ENCODE measurements around the gene IRF2.
"Not testable (repeated sequence)": the region's sequence is repeated elsewhere in the genome, so short reads cannot be mapped to it uniquely, and the experiment has no call there.

The IRF2 gene

GRCh38 chr4:184346682-184347081, 127.7 kb downstream of the IRF2 start:
- no peak for DNase-seq (ENCODE audit: low read depth in 2 of 2)

DNA sequence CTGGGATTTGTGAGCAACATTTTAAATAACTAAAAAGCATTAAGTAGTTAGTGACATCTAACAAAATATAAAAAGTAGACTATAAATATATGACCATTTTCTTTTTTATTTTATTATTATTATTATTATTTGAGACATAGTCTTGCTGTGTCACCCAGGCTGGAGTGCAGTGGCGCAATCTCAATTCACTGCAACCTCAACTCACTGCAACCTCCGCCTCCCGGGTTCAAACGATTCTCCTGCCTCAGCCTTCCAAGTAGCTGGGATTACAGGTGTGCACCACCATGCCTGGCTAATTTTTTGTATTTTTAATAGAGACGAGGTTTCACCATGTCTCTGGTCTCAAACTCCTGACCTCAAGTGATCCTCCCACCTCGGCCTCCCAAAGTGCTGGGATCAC, 128.1 kb downstream of the IRF2 start:
- not testable (repeated sequence) for DNase-seq (ENCODE audit: low read depth in 2 of 2)

- DNase-seq (ENCODE audit: low read depth in 2 of 2) = no peak
These were observed 128.8 kb downstream of the IRF2 start for GRCh38 chr4:184345573-184345922.

DNA sequence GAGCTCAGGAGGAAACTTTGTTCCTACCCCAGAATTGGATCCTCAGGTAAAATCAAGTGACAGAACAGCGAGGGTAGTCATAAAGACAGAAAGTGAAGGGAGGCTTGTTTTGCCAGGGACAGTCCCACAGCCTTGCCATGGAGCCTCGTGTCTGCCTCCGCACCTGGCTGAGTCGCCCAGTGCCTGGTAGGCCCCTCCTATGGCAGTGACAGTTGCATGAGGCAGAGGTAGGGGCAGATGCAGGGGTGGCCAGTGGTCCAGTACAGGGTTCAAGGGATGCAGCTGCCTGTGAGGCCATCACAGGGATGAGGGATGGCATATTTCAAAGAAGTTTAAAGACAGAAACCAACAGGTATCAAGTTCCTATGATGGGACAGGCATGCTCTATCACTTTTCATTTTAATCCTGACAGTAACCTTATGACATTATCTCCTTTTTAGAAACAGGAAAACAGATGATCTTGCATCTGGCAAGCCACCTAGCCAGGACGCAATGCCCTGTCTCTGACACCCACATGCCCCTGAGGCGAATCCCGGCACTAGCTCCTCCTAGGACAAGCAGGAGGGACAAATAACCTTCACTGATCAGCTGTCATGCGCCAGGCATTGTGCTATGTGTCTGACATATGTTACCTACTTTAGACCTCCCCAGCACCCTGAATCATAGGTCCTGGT, 129.3 kb downstream of the IRF2 start:
- no peak for DNase-seq (ENCODE audit: low read depth in 2 of 2)

- DNase-seq (ENCODE audit: low read depth in 2 of 2) = no peak
These were observed 129.9 kb downstream of the IRF2 start for GRCh38 chr4:184344435-184344834.

GRCh38 chr4:184343502-184344177, 130.7 kb downstream of the IRF2 start:
- DNase-seq (ENCODE audit: low read depth in 2 of 2) = peak in 1 of 2 donors; percentile 4

GRCh38 chr4:184342857-184343237, 131.5 kb downstream of the IRF2 start:
- DNase-seq (ENCODE audit: low read depth in 2 of 2) = not testable (repeated sequence)

DNA sequence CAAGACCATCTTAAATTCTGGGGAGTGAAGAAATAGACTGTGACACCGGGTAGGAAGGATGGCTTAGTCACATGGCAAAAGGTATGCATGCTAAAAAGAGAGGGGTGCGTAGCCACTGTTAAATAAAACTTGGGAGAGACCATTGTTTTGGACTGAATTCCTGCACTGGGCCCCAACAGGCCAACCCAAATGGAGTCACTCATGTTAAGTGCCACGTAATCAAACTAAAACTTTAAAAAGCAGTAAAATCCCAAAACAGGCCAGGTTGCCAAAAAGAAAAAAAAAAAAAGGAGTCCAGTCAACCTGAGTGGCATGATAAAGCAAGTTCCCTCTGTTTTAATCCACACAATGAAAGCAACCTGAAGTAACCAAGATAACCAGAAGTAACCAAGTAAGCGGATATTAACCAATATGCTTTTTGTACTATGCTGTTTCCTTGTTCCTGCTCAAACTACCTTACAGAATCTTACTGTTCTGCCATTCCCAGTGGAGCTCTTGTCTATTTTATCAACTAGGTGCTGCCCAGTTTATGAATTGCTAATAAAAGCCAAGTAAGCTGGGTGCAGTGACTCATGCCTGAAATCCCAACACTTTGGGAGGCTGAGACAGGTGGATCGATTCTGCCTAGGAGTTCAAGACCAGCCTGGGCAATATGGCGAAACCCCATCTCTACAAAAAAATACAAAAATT, 132.0 kb downstream of the IRF2 start:
- no peak for DNase-seq (ENCODE audit: low read depth in 2 of 2)

DNA sequence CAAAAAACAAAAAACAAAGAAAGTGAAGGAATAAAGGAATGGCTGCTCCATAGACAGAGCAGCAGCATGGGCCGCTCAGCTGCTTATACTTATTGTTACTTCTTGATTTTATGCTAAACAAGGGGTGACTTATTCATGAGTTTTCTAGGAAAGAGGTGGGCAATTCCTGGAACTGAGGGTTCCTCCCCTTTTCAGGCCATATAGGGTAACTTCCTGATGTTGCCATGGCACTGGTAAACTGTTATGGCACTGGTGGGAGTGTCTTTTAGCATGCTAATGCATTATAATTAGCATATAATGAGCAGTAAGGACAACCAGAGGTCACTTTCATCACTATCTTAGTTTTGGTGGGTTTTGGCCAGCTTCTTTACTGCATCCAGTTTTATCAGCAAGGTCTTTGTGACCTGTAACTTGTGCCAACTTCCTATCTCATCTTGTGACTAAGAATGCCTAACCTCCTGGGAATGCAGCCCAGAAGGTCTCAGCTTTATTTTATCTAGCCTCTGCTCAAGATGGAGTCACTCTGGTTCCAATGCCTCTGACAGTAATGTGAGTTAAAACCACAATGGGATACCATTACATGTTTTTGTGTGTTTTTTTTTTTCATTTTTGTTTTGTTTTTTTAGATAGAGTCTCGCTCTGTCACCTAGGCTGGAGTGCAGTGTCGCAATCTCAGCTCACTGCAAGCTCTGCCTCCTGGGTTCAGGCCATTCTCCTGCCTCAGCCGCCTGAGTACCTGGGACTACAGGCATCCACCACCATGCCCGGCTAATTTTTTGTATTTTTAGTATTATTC, 134.8 kb downstream of the IRF2 start:
- not testable (repeated sequence) for DNase-seq (ENCODE audit: low read depth in 2 of 2)

GRCh38 chr4:184337907-184338306, 136.4 kb downstream of the IRF2 start:
- DNase-seq (ENCODE audit: low read depth in 2 of 2) = no peak
